Stomach smooth muscle (tissue), 2 donors: ENCODE measurements around the gene RAB6A.
"Not testable (repeated sequence)": the region's sequence is repeated elsewhere in the genome, so short reads cannot be mapped to it uniquely, and the experiment has no call there.

Experiments
- H3K27ac ChIP-seq: one replicate; pipeline ENCODE4 v1.7.0; 2013; ENCODE audit warnings: mild to moderate bottlenecking, low read length, inconsistent platforms
- H3K27me3 ChIP-seq, 2 donors: one replicate each; pipeline ENCODE4 v1.7.0; 2013; ENCODE audit warnings: low read length in 2 of 2; ENCODE audit not compliant: insufficient read depth in 2 of 2, control insufficient read depth in 1 of 2
- H3K36me3 ChIP-seq, 2 donors: one replicate each; pipeline ENCODE4 v1.7.0; 2013; ENCODE audit warnings: low read length in 2 of 2; ENCODE audit not compliant: control insufficient read depth in 2 of 2, insufficient read depth in 2 of 2
- H3K4me1 ChIP-seq: one replicate; pipeline ENCODE4 v1.7.0; 2013; ENCODE audit warnings: low read length; ENCODE audit not compliant: control insufficient read depth, insufficient read depth
- H3K4me3 ChIP-seq, 2 donors: one replicate each; pipeline ENCODE4 v1.7.0; 2013; ENCODE audit warnings: low read length in 2 of 2
- H3K9ac ChIP-seq, 2 donors: one replicate each; pipeline ENCODE4 v1.7.0; 2013; ENCODE audit warnings: low read length in 2 of 2, mild to moderate bottlenecking in 1 of 2
- H3K9me3 ChIP-seq, 2 donors: one replicate each; pipeline ENCODE4 v1.7.0; 2013; ENCODE audit warnings: low read length in 2 of 2; ENCODE audit not compliant: control insufficient read depth in 2 of 2
- donor health status: healthy.
- donor health status: Pancreatic carcinoma.

Gene RAB6A

GRCh38 chr11:73750228-73750627 lies 10.6 kb downstream of the RAB6A start:
- Histone ChIP-seq H3K4me3 (no peak overlapping the region), H3K4me1 (no peaks in the 10 kb centered on the region), H3K9me3 (no peaks in the 10 kb centered on the region), H3K27me3 (no peaks in the 10 kb centered on the region), H3K36me3 (no peaks in the 10 kb centered on the region), H3K9ac (no peak overlapping the region), H3K27ac (no peak overlapping the region)

- Histone ChIP-seq H3K27me3 (no peaks in the 10 kb centered on the region), H3K9ac (no peak overlapping the region), H3K4me3 (no peak overlapping the region), H3K27ac (no peak overlapping the region), H3K9me3 (no peaks in the 10 kb centered on the region), H3K4me1 (no peaks in the 10 kb centered on the region), H3K36me3 (no peaks in the 10 kb centered on the region)
Observed at GRCh38 chr11:73749118-73749517, 11.8 kb downstream of the RAB6A start.

DNA sequence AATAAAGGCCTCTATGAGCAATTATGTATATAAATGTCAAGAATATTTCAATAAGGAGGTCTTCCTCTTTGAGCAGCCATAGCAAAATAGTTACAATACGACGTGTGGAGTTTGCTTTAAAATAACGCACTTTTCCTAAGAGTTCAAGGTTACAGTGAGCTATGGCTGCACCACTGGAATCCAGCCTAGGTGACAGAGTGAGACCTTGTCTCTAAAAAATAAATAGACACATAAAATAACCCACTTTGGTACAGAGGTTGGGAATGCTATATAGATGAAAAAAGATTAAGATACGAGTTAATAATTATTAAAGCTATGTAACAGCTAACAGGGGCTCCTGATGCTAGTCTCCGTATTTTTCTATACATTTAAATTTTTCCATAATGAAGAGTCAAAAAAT lies 12.6 kb downstream of the RAB6A start:
- Histone ChIP-seq H3K27ac (no peak overlapping the region), H3K9ac (no peak overlapping the region), H3K27me3 (no peaks in the 10 kb centered on the region), H3K9me3 (no peaks in the 10 kb centered on the region), H3K36me3 (no peaks in the 10 kb centered on the region), H3K4me1 (no peaks in the 10 kb centered on the region), H3K4me3 (no peak overlapping the region)

DNA sequence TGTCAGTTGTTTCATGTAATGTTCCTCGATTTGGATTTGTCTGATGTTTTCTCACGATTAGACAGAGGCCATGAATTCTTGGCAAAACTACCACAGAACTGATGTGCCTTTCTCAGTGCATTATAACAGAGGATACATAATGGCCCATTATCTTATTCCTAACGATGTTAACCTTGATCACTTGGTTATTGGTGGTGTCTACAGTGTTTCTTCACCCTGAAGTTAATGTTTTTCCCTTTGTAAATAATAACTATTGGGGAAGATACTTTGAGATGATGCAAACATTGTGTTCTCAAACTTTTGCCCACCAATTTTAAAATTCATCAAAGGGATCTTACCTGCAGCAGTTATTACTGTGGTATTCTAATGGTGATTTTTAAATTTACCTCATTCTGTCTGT lies 13.1 kb downstream of the RAB6A start:
- Histone ChIP-seq H3K4me1 (no peaks in the 10 kb centered on the region), H3K27ac (no peak overlapping the region), H3K9me3 (no peaks in the 10 kb centered on the region), H3K36me3 (no peaks in the 10 kb centered on the region), H3K4me3 (no peak overlapping the region), H3K9ac (no peak overlapping the region), H3K27me3 (no peaks in the 10 kb centered on the region)

- Histone ChIP-seq H3K4me3 (no peak overlapping the region), H3K4me1 (no peaks in the 10 kb centered on the region), H3K36me3 (no peaks in the 10 kb centered on the region), H3K27me3 (no peaks in the 10 kb centered on the region), H3K9ac (no peak overlapping the region), H3K9me3 (no peaks in the 10 kb centered on the region), H3K27ac (no peak overlapping the region)
Observed at GRCh38 chr11:73746701-73747100, 14.2 kb downstream of the RAB6A start.

DNA sequence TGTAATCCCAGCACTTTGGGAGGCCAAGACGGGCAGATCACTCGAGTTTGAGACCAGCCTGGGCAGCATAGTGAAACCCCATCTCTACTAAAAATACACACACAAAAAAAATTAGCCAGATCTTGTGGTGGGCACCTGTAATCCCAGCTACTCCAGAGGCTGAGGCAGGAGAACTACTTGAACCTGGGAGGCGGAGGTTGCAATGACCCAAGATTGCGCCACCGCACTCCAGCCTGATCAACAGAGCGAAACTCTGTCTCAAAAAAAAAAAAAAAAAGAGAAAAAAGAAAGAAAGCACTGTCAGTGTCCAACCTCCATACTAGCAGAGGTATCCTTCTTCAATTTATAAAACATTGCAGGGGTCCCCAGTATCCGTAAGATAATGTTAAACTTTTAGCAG lies 17.8 kb downstream of the RAB6A start:
- no peak overlapping the region for H3K27ac ChIP-seq
- no peak overlapping the region for H3K4me3 ChIP-seq
- H3K27me3 ChIP-seq: no peaks in the 10 kb centered on the region
- H3K9me3 ChIP-seq: no peaks in the 10 kb centered on the region
- H3K4me1 ChIP-seq: no peaks in the 10 kb centered on the region
- H3K36me3 ChIP-seq: no peaks in the 10 kb centered on the region
- no peak overlapping the region for H3K9ac ChIP-seq

DNA sequence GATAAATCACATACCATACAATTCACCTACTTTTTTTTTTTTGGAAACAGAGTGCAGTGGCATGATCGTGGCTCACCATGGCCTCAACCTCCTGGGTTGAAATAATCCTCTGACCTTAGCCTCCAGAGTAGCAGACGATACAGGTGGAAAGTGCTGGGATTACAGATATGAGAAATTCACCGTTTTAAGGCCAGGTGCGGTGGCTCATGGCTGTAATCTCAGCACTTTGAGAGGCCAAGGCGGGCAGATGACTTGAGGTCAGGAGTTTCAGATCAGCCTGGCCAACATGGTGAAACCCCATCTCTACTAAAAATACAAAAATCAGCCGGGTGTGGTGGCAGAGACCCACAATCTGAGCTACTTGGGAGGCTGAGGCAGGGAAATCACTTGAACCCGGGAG lies 24.9 kb downstream of the RAB6A start:
- not testable (repeated sequence) for H3K4me3 ChIP-seq, H3K27ac ChIP-seq, H3K9me3 ChIP-seq, H3K27me3 ChIP-seq, H3K9ac ChIP-seq, H3K36me3 ChIP-seq, H3K4me1 ChIP-seq

GRCh38 chr11:73734993-73735392 lies 25.9 kb downstream of the RAB6A start:
- Histone ChIP-seq H3K4me1 (no peaks in the 10 kb centered on the region), H3K4me3 (no peak overlapping the region), H3K9me3 (no peaks in the 10 kb centered on the region), H3K27ac (no peak overlapping the region), H3K27me3 (no peaks in the 10 kb centered on the region), H3K9ac (no peak overlapping the region), H3K36me3 (no peaks in the 10 kb centered on the region)

- H3K27me3 ChIP-seq, H3K4me3 ChIP-seq, H3K9me3 ChIP-seq, H3K4me1 ChIP-seq, H3K36me3 ChIP-seq, H3K9ac ChIP-seq, H3K27ac ChIP-seq: not testable (repeated sequence)
Observed at GRCh38 chr11:73734011-73734410, 26.9 kb downstream of the RAB6A start.

- H3K9ac ChIP-seq, H3K36me3 ChIP-seq, H3K27ac ChIP-seq, H3K9me3 ChIP-seq, H3K27me3 ChIP-seq, H3K4me1 ChIP-seq, H3K4me3 ChIP-seq: not testable (repeated sequence)
Observed at GRCh38 chr11:73732936-73733335, 27.9 kb downstream of the RAB6A start.

DNA sequence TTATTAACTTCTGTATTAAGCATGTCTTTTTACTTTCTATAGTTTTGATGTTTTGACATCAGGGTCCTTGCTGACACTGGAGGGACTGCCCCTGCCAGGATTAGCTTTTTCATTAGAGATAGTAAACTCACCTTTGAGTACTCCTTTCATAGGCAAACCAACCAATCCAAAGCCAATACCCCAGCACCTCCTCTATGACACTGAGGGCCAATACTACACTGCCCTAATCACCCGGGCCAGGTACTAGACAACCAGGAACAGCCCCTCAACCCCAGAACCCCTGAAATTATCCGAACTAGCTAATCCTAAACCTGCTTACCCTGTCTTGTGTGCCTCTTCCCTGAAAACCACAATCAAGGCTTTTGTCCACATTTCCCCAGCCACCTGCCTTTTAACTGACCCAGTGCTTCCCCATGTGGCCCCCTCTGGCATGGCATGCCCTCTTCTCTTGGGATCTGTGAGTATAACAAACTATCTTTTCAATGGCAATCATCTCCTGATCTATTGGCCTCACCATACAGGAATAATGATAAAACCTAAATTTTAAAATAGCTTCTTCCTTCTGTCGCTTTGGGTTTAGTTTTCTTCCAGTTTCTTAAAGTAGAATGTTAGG lies 31.2 kb downstream of the RAB6A start:
- Histone ChIP-seq H3K27ac (no peak overlapping the region), H3K36me3 (peaks cover 0 to 2% of the 10 kb centered on the region in 2 donors), H3K4me1 (no peaks in the 10 kb centered on the region)

More for the DNA sequence above, 31.2 kb downstream of the RAB6A start:
- Histone ChIP-seq H3K9ac (no peak overlapping the region), H3K9me3 (no peaks in the 10 kb centered on the region), H3K27me3 (no peaks in the 10 kb centered on the region), H3K4me3 (no peak overlapping the region)
